Measurements from ENCODE around the gene SPATC1L. TPM values are rescaled to one million over a fixed set of nuclear protein-coding genes. Genes with fewer than 3 reads are reported as not detected.

SPATC1L gene
- total RNA-seq, 1 experiment from 2014 or later: 11.3 TPM

DNA sequence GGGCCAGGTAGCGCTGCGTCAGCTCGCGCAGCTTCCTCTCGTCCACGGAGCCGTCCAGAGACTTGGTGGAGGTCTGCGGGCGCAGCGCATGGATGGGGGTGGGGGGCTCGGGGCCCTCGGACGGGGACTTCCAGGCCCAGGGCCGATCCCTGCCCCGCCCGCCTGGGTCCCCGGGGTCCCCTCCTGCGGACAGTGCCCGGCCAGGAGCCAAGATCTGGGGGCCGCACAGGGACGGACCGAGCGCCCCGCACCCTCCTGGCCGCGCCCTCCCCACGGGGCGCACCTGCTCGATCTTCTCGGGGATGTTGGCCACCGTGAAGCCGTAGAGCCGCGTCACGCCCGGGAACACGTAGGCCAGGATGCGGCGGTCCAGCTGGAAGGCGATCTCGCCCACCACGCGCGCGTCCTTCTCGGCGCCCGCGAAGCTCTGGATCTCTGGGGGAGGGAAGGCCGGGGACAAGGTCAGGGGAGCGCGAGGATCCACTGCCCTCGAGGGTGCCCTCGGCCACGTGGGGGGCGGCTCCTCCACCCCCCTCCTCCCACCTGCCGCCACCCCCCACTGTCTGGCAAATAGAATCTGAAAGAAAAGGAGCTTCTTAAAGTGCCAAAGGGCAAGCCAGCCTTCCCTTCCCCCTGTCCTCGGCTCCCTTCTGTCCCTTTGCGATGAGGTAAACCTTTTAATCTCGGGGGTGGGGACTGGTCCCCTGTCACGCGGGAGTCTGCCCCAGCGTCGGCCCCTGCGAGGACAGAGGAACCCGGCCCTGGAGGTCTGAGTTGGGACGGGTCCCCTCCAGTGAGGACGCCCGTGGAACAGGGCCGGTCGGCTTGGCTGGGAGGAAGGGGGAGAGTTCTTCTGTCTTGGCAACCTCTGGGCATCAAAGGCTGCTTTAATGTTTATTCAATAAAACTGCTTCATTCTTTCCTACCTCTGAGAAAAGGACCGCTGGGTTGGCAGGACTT, 22.3 kb downstream of the SPATC1L start:
- intact Hi-C loops (cut with micrococcal nuclease): no loop called here
- CTCF ChIA-PET: no interaction called here
- TF ChIP-seq, protein P1, sequence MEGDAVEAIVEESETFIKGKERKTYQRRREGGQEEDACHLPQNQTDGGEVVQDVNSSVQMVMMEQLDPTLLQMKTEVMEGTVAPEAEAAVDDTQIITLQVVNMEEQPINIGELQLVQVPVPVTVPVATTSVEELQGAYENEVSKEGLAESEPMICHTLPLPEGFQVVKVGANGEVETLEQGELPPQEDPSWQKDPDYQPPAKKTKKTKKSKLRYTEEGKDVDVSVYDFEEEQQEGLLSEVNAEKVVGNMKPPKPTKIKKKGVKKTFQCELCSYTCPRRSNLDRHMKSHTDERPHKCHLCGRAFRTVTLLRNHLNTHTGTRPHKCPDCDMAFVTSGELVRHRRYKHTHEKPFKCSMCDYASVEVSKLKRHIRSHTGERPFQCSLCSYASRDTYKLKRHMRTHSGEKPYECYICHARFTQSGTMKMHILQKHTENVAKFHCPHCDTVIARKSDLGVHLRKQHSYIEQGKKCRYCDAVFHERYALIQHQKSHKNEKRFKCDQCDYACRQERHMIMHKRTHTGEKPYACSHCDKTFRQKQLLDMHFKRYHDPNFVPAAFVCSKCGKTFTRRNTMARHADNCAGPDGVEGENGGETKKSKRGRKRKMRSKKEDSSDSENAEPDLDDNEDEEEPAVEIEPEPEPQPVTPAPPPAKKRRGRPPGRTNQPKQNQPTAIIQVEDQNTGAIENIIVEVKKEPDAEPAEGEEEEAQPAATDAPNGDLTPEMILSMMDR (IDR thresholded peaks at IDR 0.05; ENCODE audit: unreplicated experiment): no peak
- Mint-ChIP-seq H3K27me3 (ENCODE audit: insufficient read depth, unreplicated experiment) (no peaks in the 10 kb centered on the region), H3K27ac (ENCODE audit: low read depth, unreplicated experiment) (no peak overlapping the region), H3K36me3 (ENCODE audit: insufficient read depth, unreplicated experiment) (no peaks in the 10 kb centered on the region), H3K9me3 (ENCODE audit: unreplicated experiment) (no peaks in the 10 kb centered on the region), H3K4me1 (ENCODE audit: insufficient read depth, unreplicated experiment) (peaks cover 5% of the 10 kb centered on the region), H3K4me3 (ENCODE audit: unreplicated experiment) (no peak overlapping the region)
- POLR2A ChIA-PET: no interaction called here
- no TSS peak for BruUV-seq (replicated peaks)
- DNase-seq (ENCODE audit: unreplicated experiment): no peak

GRCh38 chr21:46160907-46161632, 23.2 kb downstream of the SPATC1L start:
- no peak for DNase-seq (ENCODE audit: unreplicated experiment)
- Mint-ChIP-seq H3K36me3 (ENCODE audit: insufficient read depth, unreplicated experiment) (no peaks in the 10 kb centered on the region), H3K4me1 (ENCODE audit: insufficient read depth, unreplicated experiment) (peaks cover 5% of the 10 kb centered on the region), H3K4me3 (ENCODE audit: unreplicated experiment) (no peak overlapping the region), H3K9me3 (ENCODE audit: unreplicated experiment) (no peaks in the 10 kb centered on the region), H3K27ac (ENCODE audit: low read depth, unreplicated experiment) (no peak overlapping the region), H3K27me3 (ENCODE audit: insufficient read depth, unreplicated experiment) (no peaks in the 10 kb centered on the region)
- no TSS peak for BruUV-seq (replicated peaks)
- CTCF ChIA-PET: interaction anchor here (2.6 kb wide), 1 partner anchor 18 kb away, joined by 11 read pairs; no protein-coding TSS in a partner anchor
- intact Hi-C loops (cut with micrococcal nuclease): no loop called here
- TF ChIP-seq, protein P1 (IDR thresholded peaks at IDR 0.05; ENCODE audit: unreplicated experiment): no peak
- POLR2A ChIA-PET: no interaction called here

DNA sequence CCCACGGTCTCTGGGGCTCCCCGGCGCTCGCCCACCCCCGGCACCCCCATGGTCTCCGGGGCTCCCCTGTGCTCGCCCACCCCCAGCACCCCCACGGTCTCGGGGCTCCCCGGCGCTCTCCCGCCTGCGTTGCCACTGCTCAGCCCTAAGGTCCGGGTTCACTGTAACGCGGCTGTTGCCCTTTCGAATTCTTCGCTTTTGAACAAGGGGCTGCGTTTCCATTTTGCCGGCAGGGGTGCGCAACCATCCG, 23.7 kb downstream of the SPATC1L start:
- H3K27me3 Mint-ChIP-seq (ENCODE audit: insufficient read depth, unreplicated experiment): no peaks in the 10 kb centered on the region
- TF ChIP-seq, protein P1 (IDR thresholded peaks at IDR 0.05; ENCODE audit: unreplicated experiment): no peak
- no TSS peak for BruUV-seq (replicated peaks)
- intact Hi-C loops (cut with micrococcal nuclease): no loop called here
- no peaks in the 10 kb centered on the region for H3K9me3 Mint-ChIP-seq (ENCODE audit: unreplicated experiment)
- no peaks in the 10 kb centered on the region for H3K36me3 Mint-ChIP-seq (ENCODE audit: insufficient read depth, unreplicated experiment)
- ChIA-PET POLR2A (no interaction called here), CTCF (interaction anchor here (2.6 kb wide), 1 partner anchor 17 kb away, joined by 11 read pairs; no protein-coding TSS in a partner anchor)
- H3K27ac Mint-ChIP-seq (ENCODE audit: low read depth, unreplicated experiment): no peak overlapping the region
- H3K4me3 Mint-ChIP-seq (ENCODE audit: unreplicated experiment): no peak overlapping the region
- H3K4me1 Mint-ChIP-seq (ENCODE audit: insufficient read depth, unreplicated experiment): peaks cover 5% of the 10 kb centered on the region
- DNase-seq (ENCODE audit: unreplicated experiment): no peak

- no TSS peak for BruUV-seq (replicated peaks)
- TF ChIP-seq, protein P1 (IDR thresholded peaks at IDR 0.05; ENCODE audit: unreplicated experiment): no peak
- Mint-ChIP-seq H3K4me1 (ENCODE audit: insufficient read depth, unreplicated experiment) (peaks cover 5% of the 10 kb centered on the region), H3K4me3 (ENCODE audit: unreplicated experiment) (no peak overlapping the region), H3K27ac (ENCODE audit: low read depth, unreplicated experiment) (no peak overlapping the region), H3K36me3 (ENCODE audit: insufficient read depth, unreplicated experiment) (no peaks in the 10 kb centered on the region), H3K27me3 (ENCODE audit: insufficient read depth, unreplicated experiment) (no peaks in the 10 kb centered on the region), H3K9me3 (ENCODE audit: unreplicated experiment) (no peaks in the 10 kb centered on the region)
- CTCF ChIA-PET: interaction anchor here (0.6 to 2.6 kb wide), 3 partner anchors 17 to 69 kb away, joined by 3 to 11 read pairs (median 4); no protein-coding TSS in a partner anchor
- intact Hi-C loops (cut with micrococcal nuclease): no loop called here
- DNase-seq (ENCODE audit: unreplicated experiment): no peak
- POLR2A ChIA-PET: no interaction called here
Observed at GRCh38 chr21:46159841-46160656, 24.2 kb downstream of the SPATC1L start.
